C4-2B (cell line): ENCODE data around the gene MLLT6.

Experiments used
- ZFX ChIP-seq: fragments of 450-650 bp; IDR thresholded peaks from 2 replicates; pipeline ENCODE4 v1.6.1; 2017
- TF ChIP-seq, protein P1 (sequence below): fragments of 450-650 bp; conservative IDR thresholded peaks from 2 replicates; pipeline ENCODE4 v1.5.1; 2017; ENCODE audit warnings: mild to moderate bottlenecking

DNA sequence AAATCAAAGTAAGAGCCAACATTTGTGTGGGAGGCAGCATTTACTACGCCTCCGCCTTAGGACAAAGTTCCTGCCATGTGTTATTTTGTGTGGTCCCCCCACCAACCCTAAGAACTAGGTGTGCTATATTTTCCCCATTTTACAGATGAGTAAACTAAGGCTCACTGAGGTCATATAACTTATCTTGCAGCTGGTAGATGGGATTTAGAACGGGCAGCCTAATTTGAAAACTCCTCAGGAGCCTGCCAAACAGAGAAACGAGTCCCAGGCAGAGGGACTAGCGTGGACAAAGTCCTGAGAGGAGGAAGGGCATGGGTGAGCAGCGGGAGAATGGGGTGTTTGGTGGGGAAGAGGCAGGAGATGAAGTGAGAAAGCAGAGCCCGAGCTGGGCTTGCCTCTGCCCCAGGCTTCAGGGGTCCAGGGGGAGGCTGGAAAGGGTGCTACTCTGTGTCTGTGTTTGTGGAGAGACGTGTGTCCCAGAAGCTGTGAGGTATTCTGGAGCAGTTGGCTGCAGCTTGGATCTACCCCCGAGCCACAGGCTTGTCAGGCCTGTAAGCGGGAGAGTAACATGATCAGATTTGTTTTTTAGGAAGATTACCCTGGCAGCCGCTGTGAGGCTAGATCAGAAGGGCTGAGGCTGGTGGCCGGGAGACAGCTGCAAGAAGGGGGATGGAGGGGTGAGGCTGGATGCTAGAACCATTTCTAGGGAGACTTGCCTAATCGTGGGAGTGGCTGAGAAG, 5.0 kb downstream of the MLLT6 start:
- TF ChIP-seq, protein P1, sequence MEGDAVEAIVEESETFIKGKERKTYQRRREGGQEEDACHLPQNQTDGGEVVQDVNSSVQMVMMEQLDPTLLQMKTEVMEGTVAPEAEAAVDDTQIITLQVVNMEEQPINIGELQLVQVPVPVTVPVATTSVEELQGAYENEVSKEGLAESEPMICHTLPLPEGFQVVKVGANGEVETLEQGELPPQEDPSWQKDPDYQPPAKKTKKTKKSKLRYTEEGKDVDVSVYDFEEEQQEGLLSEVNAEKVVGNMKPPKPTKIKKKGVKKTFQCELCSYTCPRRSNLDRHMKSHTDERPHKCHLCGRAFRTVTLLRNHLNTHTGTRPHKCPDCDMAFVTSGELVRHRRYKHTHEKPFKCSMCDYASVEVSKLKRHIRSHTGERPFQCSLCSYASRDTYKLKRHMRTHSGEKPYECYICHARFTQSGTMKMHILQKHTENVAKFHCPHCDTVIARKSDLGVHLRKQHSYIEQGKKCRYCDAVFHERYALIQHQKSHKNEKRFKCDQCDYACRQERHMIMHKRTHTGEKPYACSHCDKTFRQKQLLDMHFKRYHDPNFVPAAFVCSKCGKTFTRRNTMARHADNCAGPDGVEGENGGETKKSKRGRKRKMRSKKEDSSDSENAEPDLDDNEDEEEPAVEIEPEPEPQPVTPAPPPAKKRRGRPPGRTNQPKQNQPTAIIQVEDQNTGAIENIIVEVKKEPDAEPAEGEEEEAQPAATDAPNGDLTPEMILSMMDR = no peak
- TF ChIP-seq ZFX = no peak
